Measurements from ENCODE around the gene FOXP1.

The FOXP1 gene

GRCh38 chr3:71513081-71513480 is 70.4 kb downstream of the FOXP1 start:
- TF ChIP-seq TAF1 (IDR thresholded peaks at IDR 0.05; ENCODE audit: borderline replicate concordance, insufficient read depth, low read length), result no peak
- no peak for TF ChIP-seq REST (IDR thresholded peaks at IDR 0.05; ENCODE audit: insufficient read depth in 1 of 2, low read depth in 2 of 2, low read length in 2 of 2)
- TF ChIP-seq SIN3A (IDR thresholded peaks at IDR 0.05; ENCODE audit: borderline replicate concordance, insufficient read depth, low read length), result no peak
- no peak for TF ChIP-seq POLR2AphosphoS5 (IDR thresholded peaks at IDR 0.05; ENCODE audit: low read depth, low read length)
- no peak for TF ChIP-seq FOXP2 (optimal IDR thresholded peaks at IDR 0.05; ENCODE audit: borderline replicate concordance, extremely low read depth, extremely low read length, insufficient read depth)

- TF ChIP-seq REST (IDR thresholded peaks at IDR 0.05; ENCODE audit: insufficient read depth in 1 of 2, low read depth in 2 of 2, low read length in 2 of 2) (no peak), POLR2AphosphoS5 (IDR thresholded peaks at IDR 0.05; ENCODE audit: low read depth, low read length) (no peak), SIN3A (IDR thresholded peaks at IDR 0.05; ENCODE audit: borderline replicate concordance, insufficient read depth, low read length) (no peak), FOXP2 (optimal IDR thresholded peaks at IDR 0.05; ENCODE audit: borderline replicate concordance, extremely low read depth, extremely low read length, insufficient read depth) (no peak), TAF1 (IDR thresholded peaks at IDR 0.05; ENCODE audit: borderline replicate concordance, insufficient read depth, low read length) (no peak)
Observed at GRCh38 chr3:71512544-71512943, 71.0 kb downstream of the FOXP1 start.

GRCh38 chr3:71512000-71512399 is 71.5 kb downstream of the FOXP1 start:
- TF ChIP-seq REST (IDR thresholded peaks at IDR 0.05; ENCODE audit: insufficient read depth in 1 of 2, low read depth in 2 of 2, low read length in 2 of 2), result no peak
- no peak for TF ChIP-seq SIN3A (IDR thresholded peaks at IDR 0.05; ENCODE audit: borderline replicate concordance, insufficient read depth, low read length)
- no peak for TF ChIP-seq TAF1 (IDR thresholded peaks at IDR 0.05; ENCODE audit: borderline replicate concordance, insufficient read depth, low read length)
- no peak for TF ChIP-seq POLR2AphosphoS5 (IDR thresholded peaks at IDR 0.05; ENCODE audit: low read depth, low read length)
- TF ChIP-seq FOXP2 (optimal IDR thresholded peaks at IDR 0.05; ENCODE audit: borderline replicate concordance, extremely low read depth, extremely low read length, insufficient read depth), result no peak

GRCh38 chr3:71511446-71511845 is 72.1 kb downstream of the FOXP1 start:
- no peak for TF ChIP-seq TAF1 (IDR thresholded peaks at IDR 0.05; ENCODE audit: borderline replicate concordance, insufficient read depth, low read length)
- TF ChIP-seq REST (IDR thresholded peaks at IDR 0.05; ENCODE audit: insufficient read depth in 1 of 2, low read depth in 2 of 2, low read length in 2 of 2), result no peak
- TF ChIP-seq POLR2AphosphoS5 (IDR thresholded peaks at IDR 0.05; ENCODE audit: low read depth, low read length), result no peak
- no peak for TF ChIP-seq FOXP2 (optimal IDR thresholded peaks at IDR 0.05; ENCODE audit: borderline replicate concordance, extremely low read depth, extremely low read length, insufficient read depth)
- no peak for TF ChIP-seq SIN3A (IDR thresholded peaks at IDR 0.05; ENCODE audit: borderline replicate concordance, insufficient read depth, low read length)

- TF ChIP-seq REST (IDR thresholded peaks at IDR 0.05; ENCODE audit: insufficient read depth in 1 of 2, low read depth in 2 of 2, low read length in 2 of 2) (no peak), FOXP2 (optimal IDR thresholded peaks at IDR 0.05; ENCODE audit: borderline replicate concordance, extremely low read depth, extremely low read length, insufficient read depth) (no peak), TAF1 (IDR thresholded peaks at IDR 0.05; ENCODE audit: borderline replicate concordance, insufficient read depth, low read length) (no peak), SIN3A (IDR thresholded peaks at IDR 0.05; ENCODE audit: borderline replicate concordance, insufficient read depth, low read length) (no peak), POLR2AphosphoS5 (IDR thresholded peaks at IDR 0.05; ENCODE audit: low read depth, low read length) (no peak)
Observed at GRCh38 chr3:71511037-71511436, 72.5 kb downstream of the FOXP1 start.
